Measurements from ENCODE around the gene PLD5. TPM values are rescaled to one million over a fixed set of nuclear protein-coding genes. Genes with fewer than 3 reads are reported as not detected.
"Not testable (repeated sequence)": the region's sequence is repeated elsewhere in the genome, so short reads cannot be mapped to it uniquely, and the experiment has no call there.

PLD5 gene
- total and polyA plus RNA-seq, 3 experiments from 2014 or later = not detected

DNA sequence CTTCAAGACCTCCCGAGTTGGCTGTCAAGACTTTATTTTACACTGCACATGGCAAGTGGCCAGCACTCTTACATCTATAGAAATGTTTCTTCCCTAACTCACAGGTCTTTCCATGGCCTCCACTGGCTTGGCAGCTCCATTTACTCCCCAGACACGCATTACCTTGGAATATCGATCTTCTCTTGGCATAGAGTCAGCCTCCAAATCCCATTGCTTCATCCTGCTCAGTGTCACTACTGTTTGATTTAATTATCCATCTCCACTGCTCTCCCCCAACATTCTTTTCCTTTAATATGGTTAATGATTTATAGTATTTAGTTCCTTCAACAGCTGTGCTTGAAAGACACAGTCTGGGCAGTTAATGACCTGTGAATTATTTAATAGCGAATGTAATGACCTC lies 284.4 kb downstream of the PLD5 start:
- Histone ChIP-seq H3K36me3 (ENCODE audit: insufficient read depth, low read length) (no peaks in the 10 kb centered on the region), H3K27ac (ENCODE audit: low read depth, low read length) (no peak overlapping the region), H3K9me3 (ENCODE audit: low read length) (no peaks in the 10 kb centered on the region), H3K4me3 (ENCODE audit: low read length) (no peak overlapping the region), H3K27me3 (ENCODE audit: insufficient read depth, low read length, poor library complexity, severe bottlenecking) (no peaks in the 10 kb centered on the region), H3K4me1 (ENCODE audit: insufficient read depth, low read length) (no peaks in the 10 kb centered on the region)
- Mint-ChIP-seq H3K36me3 (no peaks in the 10 kb centered on the region), H3K27me3 (no peaks in the 10 kb centered on the region), H3K4me1 (peaks cover 0 to 2% (median 0%) of the 10 kb centered on the region in 3 donors), H3K9me3 (peaks cover 0 to 5% (median 1%) of the 10 kb centered on the region in 5 donors), H3K4me3 (no peak overlapping the region), H3K27ac (no peak overlapping the region)
- ChIA-PET CTCF (no interaction called here), POLR2A (no interaction called here)
- DNase-seq = no peak

DNA sequence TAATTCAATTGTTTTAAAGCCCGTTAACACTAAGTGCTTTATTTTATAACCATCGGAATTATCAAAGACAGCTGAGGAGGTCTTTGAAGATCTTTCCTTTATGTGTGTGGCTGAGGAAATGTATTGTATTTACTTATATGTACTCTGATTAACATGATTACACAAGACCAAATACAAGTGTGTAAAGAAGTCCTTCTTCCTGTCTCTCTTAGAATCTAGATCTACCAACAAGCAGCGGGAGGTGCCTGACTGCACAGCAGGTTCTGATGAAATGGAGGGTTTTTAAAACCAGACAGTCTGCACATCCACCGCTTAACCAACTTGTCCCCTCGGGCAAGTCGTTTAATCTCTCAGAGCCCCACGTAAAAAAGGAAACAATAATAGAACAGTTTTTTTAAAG lies 285.1 kb downstream of the PLD5 start:
- Mint-ChIP-seq H3K4me3 (no peak overlapping the region), H3K36me3 (no peaks in the 10 kb centered on the region), H3K9me3 (peaks cover 0 to 5% (median 1%) of the 10 kb centered on the region in 5 donors), H3K27ac (no peak overlapping the region), H3K27me3 (no peaks in the 10 kb centered on the region), H3K4me1 (peaks cover 0 to 2% (median 0%) of the 10 kb centered on the region in 3 donors)
- Histone ChIP-seq H3K4me3 (ENCODE audit: low read length) (no peak overlapping the region), H3K36me3 (ENCODE audit: insufficient read depth, low read length) (no peaks in the 10 kb centered on the region), H3K4me1 (ENCODE audit: insufficient read depth, low read length) (no peaks in the 10 kb centered on the region), H3K27me3 (ENCODE audit: insufficient read depth, low read length, poor library complexity, severe bottlenecking) (no peaks in the 10 kb centered on the region), H3K27ac (ENCODE audit: low read depth, low read length) (no peak overlapping the region), H3K9me3 (ENCODE audit: low read length) (no peaks in the 10 kb centered on the region)
- no peak for DNase-seq
- ChIA-PET POLR2A (no interaction called here), CTCF (no interaction called here)

DNA sequence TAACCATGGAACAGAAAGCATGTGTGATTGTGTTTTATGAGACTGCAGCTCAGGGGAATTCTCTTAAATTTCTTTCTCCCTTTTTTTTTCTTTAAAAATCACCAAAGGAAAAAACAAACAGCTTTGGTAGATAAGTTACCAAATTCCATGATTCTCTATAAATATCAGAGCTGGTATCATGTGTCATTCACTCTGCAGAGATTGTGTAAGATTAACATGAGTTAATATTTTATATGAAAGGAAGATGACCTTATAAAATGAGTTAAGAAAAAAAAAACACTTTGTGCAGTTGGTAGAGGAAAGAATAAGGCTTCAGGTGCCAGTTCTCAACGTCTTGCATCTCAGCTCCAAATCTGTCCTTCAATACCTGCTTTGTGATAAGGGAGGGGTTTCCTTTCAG lies 287.4 kb downstream of the PLD5 start:
- Mint-ChIP-seq H3K4me1 (no peaks in the 10 kb centered on the region), H3K27me3 (no peaks in the 10 kb centered on the region), H3K27ac (no peak overlapping the region), H3K4me3 (no peak overlapping the region), H3K36me3 (no peaks in the 10 kb centered on the region), H3K9me3 (peaks cover 0 to 5% (median 1%) of the 10 kb centered on the region in 5 donors)
- Histone ChIP-seq H3K27me3 (ENCODE audit: insufficient read depth, low read length, poor library complexity, severe bottlenecking) (no peaks in the 10 kb centered on the region), H3K36me3 (ENCODE audit: insufficient read depth, low read length) (no peaks in the 10 kb centered on the region), H3K4me1 (ENCODE audit: insufficient read depth, low read length) (no peaks in the 10 kb centered on the region), H3K4me3 (ENCODE audit: low read length) (no peak overlapping the region), H3K27ac (ENCODE audit: low read depth, low read length) (no peak overlapping the region), H3K9me3 (ENCODE audit: low read length) (no peaks in the 10 kb centered on the region)
- POLR2A ChIA-PET = no interaction called here
- no peak for DNase-seq
- CTCF ChIA-PET = no interaction called here

DNA sequence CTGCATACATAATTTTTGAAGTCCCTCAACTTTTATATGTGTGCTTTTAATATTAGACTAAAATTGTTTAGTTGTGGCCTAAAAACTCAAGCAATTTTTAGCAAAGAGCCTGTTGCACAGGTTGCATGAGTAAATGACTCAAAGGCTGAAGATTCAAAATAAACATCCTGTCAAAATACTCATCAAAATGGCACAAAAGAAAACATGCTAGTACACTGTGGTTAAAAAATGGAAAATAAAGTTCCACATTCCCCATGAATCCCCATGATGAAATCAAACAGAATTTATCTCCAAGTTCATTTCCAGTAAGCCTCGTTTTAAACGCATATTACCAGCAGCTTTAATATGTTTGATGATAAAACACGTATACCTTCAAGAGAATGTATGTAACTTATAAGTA lies 295.5 kb downstream of the PLD5 start:
- H3K27ac ChIP-seq (ENCODE audit: low read depth, low read length) = no peak overlapping the region
- POLR2A ChIA-PET = no interaction called here
- Mint-ChIP-seq H3K27me3 (no peaks in the 10 kb centered on the region), H3K4me1 (no peaks in the 10 kb centered on the region), H3K27ac (no peak overlapping the region), H3K36me3 (no peaks in the 10 kb centered on the region), H3K9me3 (peaks cover 0 to 6% (median 0%) of the 10 kb centered on the region in 5 donors), H3K4me3 (no peak overlapping the region)
- H3K9me3 ChIP-seq (ENCODE audit: low read length) = no peaks in the 10 kb centered on the region
- DNase-seq = no peak
- H3K27me3 ChIP-seq (ENCODE audit: insufficient read depth, low read length, poor library complexity, severe bottlenecking) = no peaks in the 10 kb centered on the region
- no peaks in the 10 kb centered on the region for H3K36me3 ChIP-seq (ENCODE audit: insufficient read depth, low read length)
- CTCF ChIA-PET = no interaction called here
- no peaks in the 10 kb centered on the region for H3K4me1 ChIP-seq (ENCODE audit: insufficient read depth, low read length)
- H3K4me3 ChIP-seq (ENCODE audit: low read length) = no peak overlapping the region

DNA sequence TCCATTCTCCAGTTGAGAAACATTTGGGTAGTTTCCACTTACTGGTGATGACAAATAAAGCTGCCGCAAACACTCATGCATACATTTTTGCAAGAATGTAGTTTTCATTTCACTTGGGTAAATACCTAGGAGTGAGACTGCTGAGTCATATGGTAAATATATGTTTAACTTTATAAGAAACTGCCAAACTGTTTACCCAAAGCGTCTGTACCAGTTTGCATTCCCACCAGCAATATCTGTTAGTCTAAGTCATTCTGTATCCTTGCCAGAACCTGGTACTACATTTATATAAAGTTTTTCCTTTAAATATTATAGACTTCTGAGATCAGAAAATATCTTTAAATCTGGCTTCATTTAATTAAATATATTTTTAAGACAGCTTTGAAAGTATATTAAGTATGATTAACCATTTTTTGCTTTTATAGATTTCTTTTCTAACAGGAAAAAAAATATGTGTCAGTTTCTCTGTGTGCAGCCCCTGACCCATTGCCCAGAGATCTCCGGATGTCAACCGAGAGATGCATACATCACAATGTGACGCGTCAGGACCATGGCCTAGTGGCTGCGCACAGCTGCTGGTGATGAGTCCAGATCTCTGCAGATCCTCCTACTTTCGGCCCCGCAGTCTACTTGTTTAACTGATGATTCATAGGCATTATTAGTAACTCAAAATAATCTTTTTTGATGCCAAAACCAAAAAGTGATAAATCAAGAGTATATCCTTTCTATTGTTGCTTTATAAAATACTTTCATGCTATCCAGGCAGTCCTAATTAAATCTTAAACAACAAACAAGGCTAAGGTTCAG lies 298.5 kb downstream of the PLD5 start:
- H3K4me3 Mint-ChIP-seq = no peak overlapping the region
- H3K4me1 ChIP-seq (ENCODE audit: insufficient read depth, low read length) = no peaks in the 10 kb centered on the region
- H3K27ac ChIP-seq (ENCODE audit: low read depth, low read length) = no peak overlapping the region
- POLR2A ChIA-PET = no interaction called here
- peaks cover 0 to 6% (median 0%) of the 10 kb centered on the region in 5 donors for H3K9me3 Mint-ChIP-seq
- no peaks in the 10 kb centered on the region for H3K9me3 ChIP-seq (ENCODE audit: low read length)
- H3K36me3 Mint-ChIP-seq = no peaks in the 10 kb centered on the region
- H3K4me3 ChIP-seq (ENCODE audit: low read length) = no peak overlapping the region
- H3K27ac Mint-ChIP-seq = no peak overlapping the region
- DNase-seq = no peak
- H3K27me3 ChIP-seq (ENCODE audit: insufficient read depth, low read length, poor library complexity, severe bottlenecking) = no peaks in the 10 kb centered on the region
- no peaks in the 10 kb centered on the region for H3K27me3 Mint-ChIP-seq
- H3K36me3 ChIP-seq (ENCODE audit: insufficient read depth, low read length) = no peaks in the 10 kb centered on the region
- CTCF ChIA-PET = no interaction called here
- H3K4me1 Mint-ChIP-seq = no peaks in the 10 kb centered on the region

DNA sequence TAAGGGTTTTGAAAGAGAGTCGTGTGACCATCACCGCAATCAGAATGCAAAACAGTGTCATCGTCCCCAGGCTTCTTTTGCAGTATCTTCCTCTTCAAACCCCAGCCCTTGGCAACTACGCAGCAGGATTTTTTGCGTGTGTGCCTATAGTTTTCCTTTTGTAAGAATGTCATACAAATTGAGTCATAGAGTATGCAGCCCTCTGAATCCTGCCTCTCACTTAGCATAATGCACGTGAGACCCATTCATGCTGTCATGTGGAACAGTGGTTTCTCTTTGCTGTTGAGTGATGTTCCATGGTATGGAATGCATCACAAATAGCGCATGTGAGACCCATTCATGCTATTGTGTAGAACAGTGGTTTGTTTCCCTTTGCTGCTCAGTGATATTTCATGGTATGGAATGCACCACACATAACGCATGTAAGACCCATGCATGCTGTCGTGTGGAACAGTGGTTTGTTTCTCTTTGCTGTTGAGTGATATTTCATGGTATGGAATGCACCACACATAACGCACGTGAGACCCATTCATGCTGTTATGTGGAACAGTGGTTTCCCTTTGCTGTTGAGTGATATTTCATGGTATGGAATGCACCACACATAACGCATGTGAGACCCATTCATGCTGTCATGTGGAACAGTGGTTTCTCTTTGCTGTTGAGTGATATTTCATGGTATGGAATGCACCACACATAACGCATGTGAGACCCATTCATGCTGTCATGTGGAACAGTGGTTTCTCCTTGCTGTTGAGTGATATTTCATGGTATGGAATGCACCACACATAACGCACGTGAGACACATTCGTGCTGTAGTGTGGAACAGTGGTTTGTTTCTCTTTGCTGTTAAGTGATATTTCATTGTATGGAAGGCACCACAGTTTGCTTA lies 299.4 kb downstream of the PLD5 start:
- DNase-seq; H3K9me3 ChIP-seq (ENCODE audit: low read length); H3K27ac ChIP-seq (ENCODE audit: low read depth, low read length); H3K4me1 Mint-ChIP-seq; POLR2A ChIA-PET; H3K36me3 ChIP-seq (ENCODE audit: insufficient read depth, low read length); H3K4me1 ChIP-seq (ENCODE audit: insufficient read depth, low read length); CTCF ChIA-PET; H3K27me3 Mint-ChIP-seq; H3K4me3 ChIP-seq (ENCODE audit: low read length); H3K4me3 Mint-ChIP-seq; H3K27ac Mint-ChIP-seq; H3K9me3 Mint-ChIP-seq; H3K36me3 Mint-ChIP-seq; H3K27me3 ChIP-seq (ENCODE audit: insufficient read depth, low read length, poor library complexity, severe bottlenecking): not testable (repeated sequence)

DNA sequence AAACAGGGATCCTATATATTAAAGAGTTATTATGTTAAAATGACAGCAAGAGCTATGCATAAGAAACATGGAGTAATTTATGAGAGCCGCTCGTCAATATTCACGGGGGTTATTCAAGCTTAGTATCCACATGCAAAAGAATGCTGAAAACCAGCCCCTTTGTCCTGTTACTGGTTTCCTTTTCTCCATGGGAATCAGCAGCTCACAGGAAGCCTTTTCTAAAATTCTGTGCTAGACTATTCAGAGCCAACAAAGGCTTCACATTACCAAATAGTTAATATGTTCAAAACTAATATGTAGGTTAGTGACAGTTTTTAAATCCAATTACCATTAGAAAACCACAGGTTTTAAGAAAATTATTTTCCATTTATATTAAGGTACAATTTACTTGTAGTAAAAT lies 300.0 kb downstream of the PLD5 start:
- no peaks in the 10 kb centered on the region for H3K4me1 ChIP-seq (ENCODE audit: insufficient read depth, low read length)
- H3K36me3 ChIP-seq (ENCODE audit: insufficient read depth, low read length) = no peaks in the 10 kb centered on the region
- Mint-ChIP-seq H3K4me1 (no peaks in the 10 kb centered on the region), H3K4me3 (no peak overlapping the region), H3K9me3 (peaks cover 0 to 6% (median 0%) of the 10 kb centered on the region in 5 donors), H3K27ac (no peak overlapping the region), H3K36me3 (no peaks in the 10 kb centered on the region), H3K27me3 (no peaks in the 10 kb centered on the region)
- ChIA-PET POLR2A (no interaction called here), CTCF (no interaction called here)
- no peaks in the 10 kb centered on the region for H3K27me3 ChIP-seq (ENCODE audit: insufficient read depth, low read length, poor library complexity, severe bottlenecking)
- H3K27ac ChIP-seq (ENCODE audit: low read depth, low read length) = no peak overlapping the region
- no peaks in the 10 kb centered on the region for H3K9me3 ChIP-seq (ENCODE audit: low read length)
- no peak overlapping the region for H3K4me3 ChIP-seq (ENCODE audit: low read length)
- DNase-seq = no peak

DNA sequence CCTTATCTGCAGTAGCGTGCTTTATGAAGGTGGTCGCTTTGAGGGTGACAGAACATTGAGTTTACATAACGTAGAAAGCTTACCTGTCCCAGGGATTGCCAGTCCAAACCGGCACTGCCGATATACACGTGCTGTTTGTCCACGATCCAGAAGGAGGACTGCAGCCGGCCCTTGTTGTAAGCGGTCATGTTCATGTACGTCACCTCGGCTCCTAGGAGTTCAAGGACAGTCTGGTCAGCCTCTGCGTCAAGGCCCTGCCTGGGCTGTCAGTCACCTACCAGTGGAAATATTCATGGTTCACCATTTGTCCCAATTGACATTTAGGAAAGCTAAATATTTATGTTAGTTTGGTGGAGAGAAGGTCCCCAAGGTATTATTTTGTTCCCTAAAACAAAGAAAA lies 304.6 kb downstream of the PLD5 start:
- ChIA-PET CTCF (no interaction called here), POLR2A (no interaction called here)
- Histone ChIP-seq H3K9me3 (ENCODE audit: low read length) (no peaks in the 10 kb centered on the region), H3K4me1 (ENCODE audit: insufficient read depth, low read length) (no peaks in the 10 kb centered on the region), H3K27me3 (ENCODE audit: insufficient read depth, low read length, poor library complexity, severe bottlenecking) (no peaks in the 10 kb centered on the region), H3K4me3 (ENCODE audit: low read length) (no peak overlapping the region), H3K27ac (ENCODE audit: low read depth, low read length) (no peak overlapping the region), H3K36me3 (ENCODE audit: insufficient read depth, low read length) (no peaks in the 10 kb centered on the region)
- Mint-ChIP-seq H3K9me3 (peaks cover 1 to 5% (median 5%) of the 10 kb centered on the region in 5 donors), H3K27me3 (no peaks in the 10 kb centered on the region), H3K4me3 (no peak overlapping the region), H3K27ac (no peak overlapping the region), H3K36me3 (no peaks in the 10 kb centered on the region), H3K4me1 (no peaks in the 10 kb centered on the region)
- DNase-seq = no peak

Data from CD8-positive, alpha-beta memory T cell (primary cell).